Ishikawa (cell line): ENCODE results near the gene MTNR1B.
A peak's percentile ranks its signal among the peaks of the same experiment; 100 is the strongest.

Experiments used
- CEBPB ChIP-seq: IDR thresholded peaks from 2 replicates; pipeline ENCODE4 v1.6.1; 2012
- CREB1 ChIP-seq: IDR thresholded peaks from 2 replicates; pipeline ENCODE4 v1.6.1; 2012; ENCODE audit warnings: low read depth
- EGR1 ChIP-seq: IDR thresholded peaks from 2 replicates; pipeline ENCODE4 v1.6.1; 2012
- EP300 ChIP-seq: IDR thresholded peaks from 2 replicates; pipeline ENCODE4 v1.6.1; 2012; ENCODE audit warnings: borderline replicate concordance
- FOXM1 ChIP-seq: IDR thresholded peaks from 2 replicates; pipeline ENCODE4 v1.6.1; 2012; ENCODE audit warnings: low read depth, borderline replicate concordance
- MAX ChIP-seq: IDR thresholded peaks from 2 replicates; pipeline ENCODE4 v1.6.1; 2012
- NFIC ChIP-seq: IDR thresholded peaks from 2 replicates; pipeline ENCODE4 v1.6.1; 2012
- RAD21 ChIP-seq: IDR thresholded peaks from 2 replicates; pipeline ENCODE4 v1.6.1; 2012; ENCODE audit warnings: low read depth
- TAF1 ChIP-seq: IDR thresholded peaks from 2 replicates; pipeline ENCODE4 v1.6.1; 2012; ENCODE audit warnings: low read depth, mild to moderate bottlenecking
- TCF12 ChIP-seq: IDR thresholded peaks from 2 replicates; pipeline ENCODE4 v1.6.1; 2012; ENCODE audit warnings: low read depth
- TEAD4 ChIP-seq: IDR thresholded peaks from 2 replicates; pipeline ENCODE4 v1.6.1; 2012
- USF1 ChIP-seq: IDR thresholded peaks from 2 replicates; pipeline ENCODE4 v1.6.1; 2012
- YY1 ChIP-seq: IDR thresholded peaks from 2 replicates; pipeline ENCODE4 v1.6.1; 2012; ENCODE audit warnings: low read depth
- ZBTB7A ChIP-seq: IDR thresholded peaks from 2 replicates; pipeline ENCODE4 v1.6.1; 2012; ENCODE audit warnings: low read depth
- TF ChIP-seq, protein P1 (sequence below): IDR thresholded peaks from 2 replicates; pipeline ENCODE4 v1.6.1; 2012; ENCODE audit warnings: low read depth, mild to moderate bottlenecking

MTNR1B gene

GRCh38 chr11:93017821-93018690 is 48.6 kb downstream of the MTNR1B start:
- TF ChIP-seq RAD21 (peak; percentile 20; the same call in 1 of the 2 replicates), ZBTB7A (no peak), FOXM1 (no peak), CEBPB (no peak), YY1 (no peak), TCF12 (no peak), NFIC (no peak)
- TF ChIP-seq, protein P1, sequence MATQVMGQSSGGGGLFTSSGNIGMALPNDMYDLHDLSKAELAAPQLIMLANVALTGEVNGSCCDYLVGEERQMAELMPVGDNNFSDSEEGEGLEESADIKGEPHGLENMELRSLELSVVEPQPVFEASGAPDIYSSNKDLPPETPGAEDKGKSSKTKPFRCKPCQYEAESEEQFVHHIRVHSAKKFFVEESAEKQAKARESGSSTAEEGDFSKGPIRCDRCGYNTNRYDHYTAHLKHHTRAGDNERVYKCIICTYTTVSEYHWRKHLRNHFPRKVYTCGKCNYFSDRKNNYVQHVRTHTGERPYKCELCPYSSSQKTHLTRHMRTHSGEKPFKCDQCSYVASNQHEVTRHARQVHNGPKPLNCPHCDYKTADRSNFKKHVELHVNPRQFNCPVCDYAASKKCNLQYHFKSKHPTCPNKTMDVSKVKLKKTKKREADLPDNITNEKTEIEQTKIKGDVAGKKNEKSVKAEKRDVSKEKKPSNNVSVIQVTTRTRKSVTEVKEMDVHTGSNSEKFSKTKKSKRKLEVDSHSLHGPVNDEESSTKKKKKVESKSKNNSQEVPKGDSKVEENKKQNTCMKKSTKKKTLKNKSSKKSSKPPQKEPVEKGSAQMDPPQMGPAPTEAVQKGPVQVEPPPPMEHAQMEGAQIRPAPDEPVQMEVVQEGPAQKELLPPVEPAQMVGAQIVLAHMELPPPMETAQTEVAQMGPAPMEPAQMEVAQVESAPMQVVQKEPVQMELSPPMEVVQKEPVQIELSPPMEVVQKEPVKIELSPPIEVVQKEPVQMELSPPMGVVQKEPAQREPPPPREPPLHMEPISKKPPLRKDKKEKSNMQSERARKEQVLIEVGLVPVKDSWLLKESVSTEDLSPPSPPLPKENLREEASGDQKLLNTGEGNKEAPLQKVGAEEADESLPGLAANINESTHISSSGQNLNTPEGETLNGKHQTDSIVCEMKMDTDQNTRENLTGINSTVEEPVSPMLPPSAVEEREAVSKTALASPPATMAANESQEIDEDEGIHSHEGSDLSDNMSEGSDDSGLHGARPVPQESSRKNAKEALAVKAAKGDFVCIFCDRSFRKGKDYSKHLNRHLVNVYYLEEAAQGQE, result no peak

GRCh38 chr11:93020248-93021046 is 51.0 kb downstream of the MTNR1B start:
- TF ChIP-seq RAD21 (no peak), USF1 (no peak), EGR1 (no peak), FOXM1 (no peak), TCF12 (no peak), YY1 (no peak), EP300 (no peak), TEAD4 (no peak), NFIC (no peak), CREB1 (no peak), MAX (no peak), CEBPB (no peak), ZBTB7A (no peak), TAF1 (no peak)
- TF ChIP-seq, protein P1, result no peak

DNA sequence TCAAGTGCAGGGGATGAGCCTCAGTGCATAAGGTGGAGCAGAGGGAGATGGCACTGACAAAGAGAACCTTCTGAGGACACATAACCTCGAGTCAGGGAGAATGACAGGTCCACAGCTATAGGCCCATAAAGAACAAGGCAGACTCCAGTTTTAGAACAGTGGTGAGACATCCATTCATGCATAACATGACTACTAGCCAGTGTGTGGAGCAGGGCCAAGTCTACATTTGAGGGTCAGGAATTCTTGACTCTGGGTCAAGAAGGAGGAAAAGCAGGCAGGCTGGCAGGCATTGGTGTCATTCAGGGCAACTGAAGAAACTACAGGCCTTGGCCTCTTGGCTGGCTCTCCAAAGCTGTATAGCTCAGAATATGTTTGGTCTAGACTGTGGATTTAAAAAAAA is 54.9 kb downstream of the MTNR1B start:
- TF ChIP-seq FOXM1 (no peak), TEAD4 (0 out of 2 replicates have a peak, but pooled peaks have one; percentile 9), TAF1 (no peak), NFIC (0 out of 2 replicates have a peak, but pooled peaks have one; percentile 9), ZBTB7A (no peak), EP300 (no peak), CREB1 (no peak)
- TF ChIP-seq, protein P1, result no peak

DNA sequence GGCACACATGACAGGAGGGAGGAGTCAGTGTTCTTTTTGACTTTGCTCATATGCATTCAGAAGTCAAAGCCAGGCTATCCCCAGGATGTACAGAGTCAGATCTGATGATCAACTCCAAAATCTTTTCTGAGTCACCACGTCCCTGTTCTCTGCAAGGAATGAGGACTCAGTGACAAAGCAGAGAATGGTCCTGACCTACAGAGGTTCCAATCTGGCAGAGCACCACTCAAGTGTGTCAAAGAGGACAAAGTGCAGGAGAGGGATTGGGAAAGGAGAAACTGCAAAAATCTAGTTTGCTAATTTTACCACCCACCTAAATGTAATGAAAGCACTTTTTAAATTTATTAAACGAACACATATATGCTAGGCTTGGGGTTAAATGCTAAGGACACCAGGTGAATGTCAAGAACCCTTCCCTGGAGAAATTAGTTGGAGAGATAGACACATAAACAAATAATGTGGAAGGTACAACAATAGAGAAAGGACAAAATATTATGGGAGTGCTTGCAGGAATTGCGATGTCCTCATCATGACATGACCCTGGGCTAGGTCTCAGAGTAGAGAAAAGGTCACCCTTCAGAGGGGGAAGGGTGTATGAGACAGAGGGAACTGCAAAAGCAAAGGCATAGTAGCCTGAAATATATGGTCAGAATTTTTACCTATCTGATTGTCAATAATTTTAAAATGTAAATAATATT is 56.3 kb downstream of the MTNR1B start:
- no peak for TF ChIP-seq USF1
